Subcutaneous abdominal adipose tissue (tissue), 5 donors: ENCODE data around the gene PC.

Experiments
- H3K27ac ChIP-seq: one replicate; pipeline ENCODE4 v1.7.0; 2013; ENCODE audit warnings: low read depth, mild to moderate bottlenecking, inconsistent platforms, low read length, moderate library complexity
- H3K27me3 ChIP-seq, 5 donors: one replicate each; pipeline ENCODE4 v1.7.0; 2013; ENCODE audit warnings: low read length in 5 of 5, inconsistent platforms in 1 of 5; ENCODE audit not compliant: control insufficient read depth in 5 of 5, insufficient read depth in 4 of 5
- H3K36me3 ChIP-seq, 5 donors: one replicate each; pipeline ENCODE4 v1.7.0; 2013; ENCODE audit warnings: low read length in 5 of 5; ENCODE audit not compliant: control insufficient read depth in 5 of 5, insufficient read depth in 5 of 5
- H3K4me1 ChIP-seq, 5 donors: one replicate each; pipeline ENCODE4 v1.7.0; 2013; ENCODE audit warnings: low read length in 5 of 5, mild to moderate bottlenecking in 3 of 5, moderate library complexity in 1 of 5; ENCODE audit not compliant: control insufficient read depth in 5 of 5, insufficient read depth in 5 of 5
- H3K4me3 ChIP-seq, 5 donors: one replicate each; pipeline ENCODE4 v1.7.0; 2013; ENCODE audit warnings: low read length in 5 of 5, low read depth in 1 of 5
- H3K9ac ChIP-seq, 5 donors: one replicate each; pipeline ENCODE4 v1.7.0; 2013; ENCODE audit warnings: low read length in 5 of 5, mild to moderate bottlenecking in 4 of 5, moderate library complexity in 3 of 5
- H3K9me3 ChIP-seq, 5 donors: one replicate each; pipeline ENCODE4 v1.7.0; 2013; ENCODE audit warnings: low read length in 5 of 5; ENCODE audit not compliant: control insufficient read depth in 5 of 5
- donor health status: healthy.
- donor health status: healthy.
- donor health status: healthy.
- donor health status: healthy.
- donor health status: healthy.

The PC gene

GRCh38 chr11:66934950-66935779 is 23.0 kb downstream of the PC start:
- Histone ChIP-seq H3K27ac (peak overlapping the region; percentile 69), H3K4me1 (peaks cover 8 to 51% (median 43%) of the 10 kb centered on the region in 5 donors), H3K9ac (peak overlapping the region in 1 of 5 donors; percentile 35), H3K9me3 (no peaks in the 10 kb centered on the region), H3K27me3 (no peaks in the 10 kb centered on the region), H3K36me3 (peaks cover 0 to 7% (median 0%) of the 10 kb centered on the region in 5 donors), H3K4me3 (peak overlapping the region in 1 of 5 donors; percentile 19)

- no peaks in the 10 kb centered on the region for H3K9me3 ChIP-seq
- no peak overlapping the region for H3K9ac ChIP-seq
- H3K27me3 ChIP-seq, result no peaks in the 10 kb centered on the region
- H3K4me1 ChIP-seq, result peaks cover 10 to 60% (median 50%) of the 10 kb centered on the region in 5 donors
- H3K36me3 ChIP-seq, result no peaks in the 10 kb centered on the region
- no peak overlapping the region for H3K4me3 ChIP-seq
- peak overlapping the region; percentile 82 for H3K27ac ChIP-seq
Observed at GRCh38 chr11:66933531-66933930, 24.7 kb downstream of the PC start.

DNA sequence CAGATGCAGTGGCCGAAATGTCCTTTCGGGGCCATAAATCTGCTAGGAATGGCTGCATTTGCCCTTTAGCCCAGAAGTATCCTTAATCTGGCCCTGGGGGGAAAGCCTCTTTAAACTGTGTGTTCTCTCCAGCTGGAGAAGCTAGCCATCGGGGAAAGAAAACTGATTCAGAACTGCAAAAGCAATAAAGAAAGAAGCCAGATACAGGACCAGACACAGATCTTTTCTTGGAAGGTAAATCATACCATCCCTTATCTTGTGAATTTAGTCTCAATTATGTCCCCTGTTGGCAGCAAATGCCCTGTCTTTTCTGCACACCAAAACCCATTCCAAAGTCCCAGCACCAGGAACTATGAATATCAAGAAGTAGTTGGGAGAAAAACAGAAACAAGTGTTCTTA is 25.6 kb downstream of the PC start:
- Histone ChIP-seq H3K4me3 (peak overlapping the region in 1 of 5 donors; percentile 0), H3K27ac (peak overlapping the region; percentile 82), H3K36me3 (no peaks in the 10 kb centered on the region), H3K4me1 (peaks cover 10 to 61% (median 50%) of the 10 kb centered on the region in 5 donors), H3K9ac (no peak overlapping the region), H3K9me3 (no peaks in the 10 kb centered on the region), H3K27me3 (no peaks in the 10 kb centered on the region)

- no peaks in the 10 kb centered on the region for H3K27me3 ChIP-seq
- no peaks in the 10 kb centered on the region for H3K9me3 ChIP-seq
- no peaks in the 10 kb centered on the region for H3K36me3 ChIP-seq
- peaks cover 10 to 46% (median 37%) of the 10 kb centered on the region in 5 donors for H3K4me1 ChIP-seq
- H3K4me3 ChIP-seq, result no peak overlapping the region
- H3K27ac ChIP-seq, result peak overlapping the region; percentile 74
- H3K9ac ChIP-seq, result no peak overlapping the region
Observed at GRCh38 chr11:66929753-66930152, 28.4 kb downstream of the PC start.

DNA sequence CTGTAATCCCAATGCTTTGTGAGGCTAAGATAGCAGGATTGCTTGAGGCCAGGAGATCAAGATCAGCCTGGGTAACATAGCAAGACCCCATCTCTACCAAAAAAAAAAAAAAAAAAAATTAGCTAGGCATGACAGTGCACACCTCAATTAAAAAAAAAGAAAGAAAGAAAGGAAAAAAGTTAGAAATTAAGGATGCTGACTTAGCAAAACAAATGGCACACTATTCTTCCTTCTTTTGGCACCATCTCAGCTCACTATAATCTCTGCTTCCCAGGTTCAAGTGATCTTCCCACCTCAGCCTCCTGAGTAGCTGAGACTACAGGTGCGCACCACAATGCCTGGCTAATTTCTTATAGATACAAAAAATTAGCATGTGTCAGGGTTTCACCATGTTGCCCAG is 33.9 kb downstream of the PC start:
- Histone ChIP-seq H3K27ac (no peak overlapping the region), H3K4me1 (peaks cover 2 to 41% (median 36%) of the 10 kb centered on the region in 5 donors), H3K9ac (no peak overlapping the region), H3K9me3 (no peaks in the 10 kb centered on the region), H3K36me3 (no peaks in the 10 kb centered on the region), H3K27me3 (no peaks in the 10 kb centered on the region), H3K4me3 (no peak overlapping the region)

DNA sequence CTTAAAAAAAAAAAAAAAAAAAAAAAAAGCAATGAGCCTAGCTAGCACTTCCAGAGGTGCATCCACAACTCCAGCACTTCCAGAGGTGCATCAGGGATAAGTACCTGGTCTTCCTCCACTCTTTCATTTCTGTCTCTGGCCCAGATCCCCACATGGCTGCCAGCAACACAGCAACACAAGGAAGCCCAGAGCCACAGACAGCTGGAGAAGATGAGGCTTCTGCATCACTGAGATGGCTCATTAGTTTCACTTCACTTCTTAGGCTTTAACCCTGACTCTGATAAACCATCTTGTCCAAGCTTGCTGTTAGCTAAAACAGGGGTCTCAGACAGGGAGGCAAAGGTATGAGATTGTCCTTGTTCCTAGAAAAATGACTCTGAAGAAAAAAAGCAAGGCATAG is 35.6 kb downstream of the PC start:
- Histone ChIP-seq H3K9me3 (no peaks in the 10 kb centered on the region), H3K27me3 (no peaks in the 10 kb centered on the region), H3K27ac (no peak overlapping the region), H3K4me3 (no peak overlapping the region), H3K4me1 (peaks cover 0 to 34% (median 29%) of the 10 kb centered on the region in 5 donors), H3K36me3 (no peaks in the 10 kb centered on the region), H3K9ac (no peak overlapping the region)

DNA sequence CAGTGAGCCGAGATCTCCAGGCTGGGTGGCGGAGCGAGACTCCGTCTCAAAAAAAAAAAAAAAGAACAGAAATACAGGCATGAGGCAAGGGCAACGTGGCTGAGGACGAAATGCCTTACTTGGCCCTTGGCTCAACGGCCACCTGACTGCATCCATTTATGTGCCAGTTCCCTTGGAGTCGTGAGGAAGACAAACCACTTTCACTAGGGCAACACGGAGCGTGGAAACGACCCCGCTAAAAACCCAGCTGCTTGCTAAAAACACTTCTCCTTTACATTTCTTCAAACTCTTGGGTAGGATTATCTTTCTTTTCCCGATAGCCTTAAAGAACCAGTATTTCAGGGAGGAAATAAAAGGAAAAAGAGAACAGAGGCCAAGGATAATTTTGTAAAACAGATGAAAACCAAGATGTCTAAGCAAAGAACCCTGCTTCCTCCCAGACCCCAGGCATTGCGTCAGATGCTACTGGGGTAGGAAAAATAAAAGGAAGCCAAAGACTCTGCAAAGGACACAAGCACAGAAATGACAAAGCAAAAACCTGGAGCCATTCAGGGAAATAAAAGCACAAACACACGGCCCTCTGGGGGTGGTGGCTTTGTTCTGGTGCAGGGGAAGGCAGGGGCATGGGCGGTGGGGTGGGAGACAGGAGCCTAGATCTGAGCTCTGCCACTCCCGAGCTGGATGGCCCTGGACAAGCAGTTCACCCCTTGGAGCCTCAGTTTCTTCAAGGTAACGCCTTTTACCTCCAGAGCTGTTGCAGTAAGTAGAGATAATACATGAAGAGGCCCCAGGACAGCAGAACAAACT is 37.0 kb downstream of the PC start:
- Histone ChIP-seq H3K27me3 (no peaks in the 10 kb centered on the region), H3K9ac (no peak overlapping the region), H3K36me3 (peaks cover 0 to under 1% (median 0%) of the 10 kb centered on the region in 5 donors), H3K4me3 (peak overlapping the region in 2 of 5 donors; percentile 22 to 24), H3K4me1 (peaks cover 0 to 36% (median 29%) of the 10 kb centered on the region in 5 donors), H3K27ac (peak overlapping the region; percentile 48), H3K9me3 (no peaks in the 10 kb centered on the region)

DNA sequence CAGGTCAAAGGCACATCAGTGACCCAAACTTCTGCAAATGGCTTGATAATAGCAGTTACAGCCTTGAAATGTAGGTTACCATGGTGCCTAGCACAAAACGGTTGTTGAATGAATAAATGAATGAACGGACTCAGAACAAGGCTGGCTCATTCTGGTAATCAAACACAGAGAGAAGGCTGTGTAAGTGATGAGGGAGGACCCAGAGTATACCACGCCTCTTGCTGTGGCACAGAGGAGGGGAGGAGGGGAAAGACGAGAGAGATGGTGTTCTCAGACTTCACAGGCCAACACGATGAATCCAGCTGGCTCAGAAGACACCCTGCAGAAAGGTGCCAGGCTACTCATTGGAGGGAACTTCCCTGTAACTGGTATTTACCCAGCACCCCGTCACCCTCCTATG is 38.3 kb downstream of the PC start:
- Histone ChIP-seq H3K4me1 (peaks cover 0 to 48% (median 34%) of the 10 kb centered on the region in 5 donors), H3K27me3 (no peaks in the 10 kb centered on the region), H3K9me3 (no peaks in the 10 kb centered on the region), H3K27ac (peak overlapping the region; percentile 48), H3K4me3 (no peak overlapping the region), H3K36me3 (peaks cover 0 to 6% (median 2%) of the 10 kb centered on the region in 5 donors), H3K9ac (peak overlapping the region in 1 of 5 donors; percentile 36)

DNA sequence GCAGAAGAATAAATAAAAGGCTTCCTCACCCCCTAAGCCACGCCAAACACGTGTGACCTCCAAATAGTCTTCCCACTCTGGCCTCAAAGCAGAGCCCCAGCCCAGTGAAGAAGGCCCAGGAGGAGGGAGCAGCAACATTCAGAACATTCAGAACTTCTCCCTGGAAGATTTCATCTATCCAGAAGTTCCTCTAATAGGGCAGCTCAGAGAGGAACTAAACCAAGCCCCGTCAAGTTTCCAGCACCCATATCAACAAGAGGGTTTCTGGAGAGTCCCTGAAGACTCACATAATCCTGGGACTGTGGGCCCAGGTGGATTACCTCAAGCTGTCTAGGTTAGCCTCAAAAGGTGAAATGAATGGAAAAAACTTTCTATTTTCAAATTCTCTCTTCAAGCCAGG is 39.4 kb downstream of the PC start:
- Histone ChIP-seq H3K4me3 (no peak overlapping the region), H3K27me3 (no peaks in the 10 kb centered on the region), H3K9ac (no peak overlapping the region), H3K4me1 (peaks cover 0 to 48% (median 34%) of the 10 kb centered on the region in 5 donors), H3K27ac (no peak overlapping the region), H3K36me3 (peaks cover 0 to 6% (median 2%) of the 10 kb centered on the region in 5 donors), H3K9me3 (no peaks in the 10 kb centered on the region)

- Histone ChIP-seq H3K9me3 (no peaks in the 10 kb centered on the region), H3K27me3 (no peaks in the 10 kb centered on the region), H3K4me3 (no peak overlapping the region), H3K9ac (peak overlapping the region in 3 of 5 donors; percentile 8 to 35 (median 13)), H3K27ac (peak overlapping the region; percentile 54), H3K36me3 (peaks cover 0 to 6% (median 2%) of the 10 kb centered on the region in 5 donors), H3K4me1 (peaks cover 0 to 30% (median 18%) of the 10 kb centered on the region in 5 donors)
Observed at GRCh38 chr11:66915866-66916265, 42.3 kb downstream of the PC start.
